GM19238 (cell line): ENCODE results near the gene INPP5D.
"Not testable (repeated sequence)": the region's sequence is repeated elsewhere in the genome, so short reads cannot be mapped to it uniquely, and the experiment has no call there.

Source experiments
- DNase-seq: peaks from one replicate; pipeline ENCODE4 v3.0.0; 2011; ENCODE audit warnings: low spot score; ENCODE audit not compliant: insufficient read length

Gene INPP5D

GRCh38 chr2:233116946-233117345 is 56.8 kb downstream of the INPP5D start:
- no peak for DNase-seq

GRCh38 chr2:233117351-233117750 is 57.2 kb downstream of the INPP5D start:
- DNase-seq: no peak

- no peak for DNase-seq
Measured at GRCh38 chr2:233117811-233118647, 57.9 kb downstream of the INPP5D start.

- DNase-seq: no peak
Measured at GRCh38 chr2:233118648-233119000, 58.5 kb downstream of the INPP5D start.

- DNase-seq: no peak
Measured at GRCh38 chr2:233119123-233119522, 59.0 kb downstream of the INPP5D start.

- no peak for DNase-seq
Measured at GRCh38 chr2:233119806-233120205, 59.7 kb downstream of the INPP5D start.

GRCh38 chr2:233120459-233120858 is 60.3 kb downstream of the INPP5D start:
- DNase-seq: no peak

- DNase-seq: no peak
Measured at GRCh38 chr2:233121856-233122255, 61.7 kb downstream of the INPP5D start.

- DNase-seq: no peak
Measured at GRCh38 chr2:233122541-233122940, 62.4 kb downstream of the INPP5D start.

- DNase-seq: not testable (repeated sequence)
Measured at GRCh38 chr2:233123576-233123975, 63.4 kb downstream of the INPP5D start.

- DNase-seq: peak; percentile 51
Measured at GRCh38 chr2:233124421-233125080, 64.4 kb downstream of the INPP5D start.

- DNase-seq: no peak
Measured at GRCh38 chr2:233125455-233126065, 65.4 kb downstream of the INPP5D start.

GRCh38 chr2:233129351-233129978 is 69.3 kb downstream of the INPP5D start:
- no peak for DNase-seq

- DNase-seq: no peak
Measured at GRCh38 chr2:233130024-233130423, 69.9 kb downstream of the INPP5D start.

- no peak for DNase-seq
Measured at GRCh38 chr2:233130481-233131020, 70.4 kb downstream of the INPP5D start.

- DNase-seq: no peak
Measured at GRCh38 chr2:233131936-233132720, 72.0 kb downstream of the INPP5D start.

- DNase-seq: no peak
Measured at GRCh38 chr2:233133239-233133638, 73.1 kb downstream of the INPP5D start.

- no peak for DNase-seq
Measured at GRCh38 chr2:233135421-233135820, 75.3 kb downstream of the INPP5D start.

GRCh38 chr2:233137040-233137439 is 76.9 kb downstream of the INPP5D start:
- no peak for DNase-seq

GRCh38 chr2:233140077-233140585 is 80.0 kb downstream of the INPP5D start:
- no peak for DNase-seq

GRCh38 chr2:233140978-233141377 is 80.8 kb downstream of the INPP5D start:
- DNase-seq: no peak
